GM21528 (cell line): ENCODE measurements around the gene NRDE2.

ENCODE experiments used
- ATAC-seq: cut with Tn5 transposase; IDR thresholded peaks from one replicate; pipeline ENCODE4 v1.9.1; 2021; ENCODE audit warnings: mild to moderate bottlenecking, moderate library complexity; ENCODE audit not compliant: unreplicated experiment, low FRiP score

NRDE2 gene

GRCh38 chr14:90297876-90298629 is 33.7 kb downstream of the NRDE2 start:
- ATAC-seq, result no peak

- ATAC-seq, result no peak
Observed at GRCh38 chr14:90296641-90297040, 35.1 kb downstream of the NRDE2 start.

GRCh38 chr14:90295870-90296516 is 35.7 kb downstream of the NRDE2 start:
- no peak for ATAC-seq

- ATAC-seq, result no peak
Observed at GRCh38 chr14:90294872-90295271, 36.9 kb downstream of the NRDE2 start.

- no peak for ATAC-seq
Observed at GRCh38 chr14:90293766-90294730, 37.7 kb downstream of the NRDE2 start.

GRCh38 chr14:90291699-90292098 is 40.0 kb downstream of the NRDE2 start:
- no peak for ATAC-seq

- ATAC-seq, result no peak
Observed at GRCh38 chr14:90290337-90291011, 41.3 kb downstream of the NRDE2 start.

GRCh38 chr14:90288651-90289355 is 42.9 kb downstream of the NRDE2 start:
- peak; percentile 87 for ATAC-seq

- no peak for ATAC-seq
Observed at GRCh38 chr14:90287791-90288190, 44.0 kb downstream of the NRDE2 start.

GRCh38 chr14:90281756-90282155 is 50.0 kb downstream of the NRDE2 start:
- ATAC-seq, result no peak

- ATAC-seq, result no peak
Observed at GRCh38 chr14:90281261-90281660, 50.5 kb downstream of the NRDE2 start.

GRCh38 chr14:90280096-90280495 is 51.6 kb downstream of the NRDE2 start:
- no peak for ATAC-seq

- ATAC-seq, result no peak
Observed at GRCh38 chr14:90278199-90279175, 53.3 kb downstream of the NRDE2 start.

GRCh38 chr14:90277581-90278198 is 54.1 kb downstream of the NRDE2 start:
- ATAC-seq, result no peak

GRCh38 chr14:90276646-90277367 is 54.9 kb downstream of the NRDE2 start:
- no peak for ATAC-seq

GRCh38 chr14:90275820-90276219 is 55.9 kb downstream of the NRDE2 start:
- ATAC-seq, result no peak

- no peak for ATAC-seq
Observed at GRCh38 chr14:90275458-90275814, 56.3 kb downstream of the NRDE2 start.
